ENCODE results near the gene MS4A6E.
"Not testable (repeated sequence)": the region's sequence is repeated elsewhere in the genome, so short reads cannot be mapped to it uniquely, and the experiment has no call there.

MS4A6E gene

GRCh38 chr11:60338053-60338452 is 11.0 kb downstream of the MS4A6E start:
- no peak for DNase-seq

- DNase-seq: no peak
Measured at GRCh38 chr11:60339356-60339755, 12.3 kb downstream of the MS4A6E start.

GRCh38 chr11:60343094-60343704 is 16.1 kb downstream of the MS4A6E start:
- DNase-seq: peak; percentile 20

GRCh38 chr11:60344146-60344545 is 17.1 kb downstream of the MS4A6E start:
- no peak for DNase-seq

GRCh38 chr11:60345489-60345888 is 18.4 kb downstream of the MS4A6E start:
- DNase-seq: no peak

- no peak for DNase-seq
Measured at GRCh38 chr11:60347084-60347797, 20.2 kb downstream of the MS4A6E start.

- no peak for DNase-seq
Measured at GRCh38 chr11:60348116-60348515, 21.1 kb downstream of the MS4A6E start.

- no peak for DNase-seq
Measured at GRCh38 chr11:60349990-60350389, 22.9 kb downstream of the MS4A6E start.

GRCh38 chr11:60357771-60358170 is 30.7 kb downstream of the MS4A6E start:
- no peak for DNase-seq

GRCh38 chr11:60360621-60361020 is 33.6 kb downstream of the MS4A6E start:
- no peak for DNase-seq

GRCh38 chr11:60362241-60362640 is 35.2 kb downstream of the MS4A6E start:
- no peak for DNase-seq

- DNase-seq: peak; percentile 93
Measured at GRCh38 chr11:60363542-60364470, 36.8 kb downstream of the MS4A6E start.

GRCh38 chr11:60366262-60366904 is 39.3 kb downstream of the MS4A6E start:
- not testable (repeated sequence) for DNase-seq

GRCh38 chr11:60367009-60367408 is 40.0 kb downstream of the MS4A6E start:
- DNase-seq: no peak

GRCh38 chr11:60367896-60368295 is 40.8 kb downstream of the MS4A6E start:
- no peak for DNase-seq

GRCh38 chr11:60370252-60370810 is 43.3 kb downstream of the MS4A6E start:
- DNase-seq: no peak

GRCh38 chr11:60370811-60371298 is 43.8 kb downstream of the MS4A6E start:
- DNase-seq: peak; percentile 100

- DNase-seq: no peak
Measured at GRCh38 chr11:60371386-60371785, 44.3 kb downstream of the MS4A6E start.

GRCh38 chr11:60371854-60372253 is 44.8 kb downstream of the MS4A6E start:
- no peak for DNase-seq

GRCh38 chr11:60372767-60373166 is 45.7 kb downstream of the MS4A6E start:
- DNase-seq: no peak

- no peak for DNase-seq
Measured at GRCh38 chr11:60375316-60375715, 48.3 kb downstream of the MS4A6E start.

GRCh38 chr11:60376601-60377000 is 49.5 kb downstream of the MS4A6E start:
- DNase-seq: no peak
